Measurements from ENCODE around the gene ASCL5. TPM values are rescaled to one million over a fixed set of nuclear protein-coding genes. Genes with fewer than 3 reads are reported as not detected.

The ASCL5 gene, protein sequence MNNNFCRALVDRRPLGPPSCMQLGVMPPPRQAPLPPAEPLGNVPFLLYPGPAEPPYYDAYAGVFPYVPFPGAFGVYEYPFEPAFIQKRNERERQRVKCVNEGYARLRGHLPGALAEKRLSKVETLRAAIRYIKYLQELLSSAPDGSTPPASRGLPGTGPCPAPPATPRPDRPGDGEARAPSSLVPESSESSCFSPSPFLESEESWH
- total RNA-seq = not detected

DNA sequence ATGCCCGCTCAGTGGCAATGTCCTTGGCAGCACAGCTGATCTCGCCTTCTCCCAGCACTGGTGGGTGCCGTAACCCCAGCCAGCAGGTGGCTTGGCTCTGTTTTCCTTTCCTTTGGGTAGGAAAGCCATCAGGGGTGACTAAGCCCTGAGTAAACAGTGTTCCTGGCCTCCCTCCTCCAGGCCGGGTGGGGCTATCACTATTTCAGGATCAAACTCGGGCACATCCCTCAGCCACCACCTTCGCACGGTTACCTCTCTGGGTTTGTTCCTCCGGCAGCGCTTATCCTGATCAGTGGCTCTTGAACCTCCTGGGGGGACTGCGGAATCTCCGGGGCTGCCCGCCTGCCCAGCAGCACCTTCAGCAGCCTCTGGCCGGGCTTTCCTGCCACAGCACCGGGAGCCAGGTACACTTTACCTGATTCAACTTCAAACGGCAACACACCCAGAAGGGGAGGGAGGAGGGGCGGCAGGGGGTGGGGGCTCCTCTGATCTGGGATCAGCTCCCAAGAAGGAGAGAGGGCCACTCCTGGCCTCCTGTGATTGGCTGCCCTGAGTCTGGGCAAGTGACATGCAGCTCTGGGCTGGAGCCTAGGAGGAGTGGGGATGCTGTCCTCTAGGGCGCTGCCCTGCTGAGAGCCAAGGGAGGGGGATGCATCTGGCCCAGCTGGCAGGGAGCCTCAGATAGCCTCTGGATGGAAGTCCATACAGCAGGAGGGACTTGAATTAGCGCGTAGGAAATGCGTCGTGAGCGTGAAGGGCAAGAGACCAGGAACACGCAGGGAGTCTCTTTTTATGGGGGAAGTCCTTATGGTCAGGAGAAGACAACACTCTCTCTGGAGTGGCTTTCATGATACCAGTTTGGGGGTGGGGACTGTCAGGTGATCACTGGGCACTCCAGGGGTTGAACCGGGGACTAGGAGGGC, at the start of gene ASCL5:
ASCL5 (minus strand) TSS at position 353 of the 923 bp plus-strand sequence. CDS start 11,812 bp downstream, outside the sequence.
- DNase-seq (ENCODE audit: low spot score in 2 of 2) = no peak
- intact Hi-C loops (cut with DNase I; ENCODE audit: low total_unique reads) = no loop called here
- H3K4me3 ChIP-seq (ENCODE audit: low read depth, poor library complexity, severe bottlenecking) = no peak within 1 kb of the TSS
- WGBS, 2 donors = 71 to 73% methylated on average over 22 to 24 of the region's 24 CpGs
- no peak for TF ChIP-seq POLR2A (IDR thresholded peaks at IDR 0.05)
- no peak for TF ChIP-seq CTCF (IDR thresholded peaks at IDR 0.05)

- WGBS, 2 donors = 73 to 80% methylated on average over 7 of the region's 7 CpGs
- intact Hi-C loops (cut with DNase I; ENCODE audit: low total_unique reads) = no loop called here
- peak in 1 of 2 donors; percentile 67 for DNase-seq (ENCODE audit: low spot score in 2 of 2)
- TF ChIP-seq POLR2A (IDR thresholded peaks at IDR 0.05) (no peak), CTCF (IDR thresholded peaks at IDR 0.05) (no peak)
- H3K4me3 ChIP-seq (ENCODE audit: low read depth, poor library complexity, severe bottlenecking) = no peak overlapping the region
Measured at GRCh38 chr1:201175820-201176500, 49.0 kb upstream of the ASCL5 start.

GRCh38 chr1:201173736-201174135, 46.8 kb upstream of the ASCL5 start:
- intact Hi-C loops (cut with DNase I; ENCODE audit: low total_unique reads) = no loop called here
- 60 to 75% methylated on average over 1 of the region's 1 CpG for WGBS, 2 donors
- no peak for TF ChIP-seq CTCF (IDR thresholded peaks at IDR 0.05)
- DNase-seq (ENCODE audit: low spot score in 2 of 2) = peak in 1 of 2 donors; percentile 43
- no peak overlapping the region for H3K4me3 ChIP-seq (ENCODE audit: low read depth, poor library complexity, severe bottlenecking)

DNA sequence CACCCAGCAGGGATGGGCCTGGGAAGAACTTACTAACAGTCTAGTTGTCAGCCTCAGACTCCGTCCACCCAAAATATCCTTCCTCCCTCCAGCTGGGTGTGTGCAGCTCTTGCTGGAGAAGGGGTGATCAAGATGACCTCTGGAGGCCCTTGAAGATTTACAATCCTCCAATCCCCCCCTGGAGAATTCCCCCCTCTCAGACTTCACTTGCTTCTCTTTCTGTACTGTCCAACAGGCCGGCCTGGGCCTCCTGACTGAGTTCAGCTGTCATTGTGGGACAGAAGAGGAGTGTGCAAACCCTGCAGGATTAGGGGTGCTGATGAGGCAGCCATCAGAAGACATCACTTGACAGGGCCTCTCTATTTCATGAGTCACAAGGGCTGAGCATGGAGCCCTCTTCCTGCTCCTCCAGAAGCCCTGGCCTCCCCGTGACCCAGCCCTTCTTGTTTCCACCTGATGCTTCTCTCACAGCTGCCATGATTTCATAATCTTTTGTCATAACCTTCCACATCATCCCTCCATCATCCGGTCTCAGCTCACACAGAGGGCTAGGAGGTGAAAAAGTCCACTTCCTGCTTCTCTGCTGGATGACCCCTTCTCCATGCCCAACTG, 46.1 kb upstream of the ASCL5 start:
- peak in 1 of 2 donors; percentile 77 for DNase-seq (ENCODE audit: low spot score in 2 of 2)
- no peak for TF ChIP-seq CTCF (IDR thresholded peaks at IDR 0.05)
- TF ChIP-seq POLR2A (IDR thresholded peaks at IDR 0.05) = no peak
- 66 to 90% methylated on average over 4 of the region's 4 CpGs for WGBS, 2 donors
- intact Hi-C loops (cut with DNase I; ENCODE audit: low total_unique reads) = no loop called here
- H3K4me3 ChIP-seq (ENCODE audit: low read depth, poor library complexity, severe bottlenecking) = no peak overlapping the region

DNA sequence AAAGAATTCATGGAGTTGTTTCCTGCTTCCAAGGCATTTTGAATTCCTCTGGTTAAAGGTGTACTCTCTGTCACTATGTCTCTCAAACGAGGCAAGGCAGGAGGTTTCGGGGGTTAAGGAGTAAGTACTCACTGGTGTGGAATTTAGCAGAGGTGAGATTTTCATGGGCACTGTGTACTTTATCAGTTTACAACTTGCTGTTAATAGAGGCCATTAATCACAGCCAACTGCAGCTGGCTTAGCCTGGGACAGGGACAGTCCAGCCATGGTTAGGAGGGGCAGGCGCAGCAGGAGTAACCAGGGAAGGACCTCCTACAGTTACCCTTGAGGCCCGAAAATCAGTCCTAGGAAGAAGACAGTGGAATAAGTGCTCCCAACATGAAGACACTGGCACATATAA, 45.3 kb upstream of the ASCL5 start:
- peak in 1 of 2 donors; percentile 52 for DNase-seq (ENCODE audit: low spot score in 2 of 2)
- 91 to 94% methylated on average over 4 of the region's 4 CpGs for WGBS, 2 donors
- intact Hi-C loops (cut with DNase I; ENCODE audit: low total_unique reads) = no loop called here
- H3K4me3 ChIP-seq (ENCODE audit: low read depth, poor library complexity, severe bottlenecking) = no peak overlapping the region
- no peak for TF ChIP-seq CTCF (IDR thresholded peaks at IDR 0.05)
- TF ChIP-seq POLR2A (IDR thresholded peaks at IDR 0.05) = no peak
